HG03175 (cell line): ENCODE results near the gene CCDC88C.
A peak's percentile ranks its signal among the peaks of the same experiment; 100 is the strongest.

Experiments
- ATAC-seq: cut with Tn5 transposase; IDR thresholded peaks from one replicate; pipeline ENCODE4 v1.9.1; 2021; ENCODE audit warnings: mild to moderate bottlenecking, moderate library complexity; ENCODE audit not compliant: unreplicated experiment

CCDC88C gene

GRCh38 chr14:91332171-91332985 is 85.2 kb downstream of the CCDC88C start:
- ATAC-seq: no peak

GRCh38 chr14:91331721-91332120 is 85.9 kb downstream of the CCDC88C start:
- ATAC-seq: no peak

GRCh38 chr14:91330856-91331255 is 86.8 kb downstream of the CCDC88C start:
- no peak for ATAC-seq

GRCh38 chr14:91330096-91330696 is 87.4 kb downstream of the CCDC88C start:
- ATAC-seq: no peak

- no peak for ATAC-seq
Measured at GRCh38 chr14:91329486-91330014, 88.1 kb downstream of the CCDC88C start.

GRCh38 chr14:91328313-91329050 is 89.1 kb downstream of the CCDC88C start:
- ATAC-seq: no peak

DNA sequence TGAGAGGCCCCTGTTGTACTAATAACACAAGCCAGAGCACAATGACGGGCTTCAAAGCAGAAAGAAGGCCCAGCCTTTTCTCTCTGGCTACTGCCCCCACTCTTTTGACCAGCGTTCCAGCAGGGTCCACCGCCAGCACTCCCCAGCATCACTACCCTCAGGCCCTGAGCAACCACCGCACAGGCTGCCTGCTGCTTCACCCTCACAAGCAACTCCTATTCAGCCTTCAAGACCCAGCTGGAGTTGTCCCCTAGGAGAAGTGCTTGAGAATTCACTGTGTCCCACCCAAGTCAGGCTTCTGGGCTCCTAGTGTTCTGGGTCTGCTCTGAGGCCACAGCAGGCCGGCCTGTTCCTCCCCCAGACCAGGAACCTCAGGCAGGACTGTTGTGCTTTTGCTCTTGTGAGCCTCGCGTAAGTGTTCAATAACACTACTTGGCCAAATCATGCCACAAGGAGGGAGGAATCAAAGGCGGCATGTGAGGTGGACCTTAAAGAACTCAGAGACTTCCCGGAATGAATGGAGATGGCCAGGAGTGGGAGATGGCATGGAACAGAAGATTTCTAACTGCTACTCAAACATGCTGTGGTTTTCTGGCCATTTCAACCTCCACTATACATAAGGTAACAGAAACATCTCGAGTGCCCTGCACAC is 89.8 kb downstream of the CCDC88C start:
- no peak for ATAC-seq

GRCh38 chr14:91327250-91327595 is 90.4 kb downstream of the CCDC88C start:
- no peak for ATAC-seq

DNA sequence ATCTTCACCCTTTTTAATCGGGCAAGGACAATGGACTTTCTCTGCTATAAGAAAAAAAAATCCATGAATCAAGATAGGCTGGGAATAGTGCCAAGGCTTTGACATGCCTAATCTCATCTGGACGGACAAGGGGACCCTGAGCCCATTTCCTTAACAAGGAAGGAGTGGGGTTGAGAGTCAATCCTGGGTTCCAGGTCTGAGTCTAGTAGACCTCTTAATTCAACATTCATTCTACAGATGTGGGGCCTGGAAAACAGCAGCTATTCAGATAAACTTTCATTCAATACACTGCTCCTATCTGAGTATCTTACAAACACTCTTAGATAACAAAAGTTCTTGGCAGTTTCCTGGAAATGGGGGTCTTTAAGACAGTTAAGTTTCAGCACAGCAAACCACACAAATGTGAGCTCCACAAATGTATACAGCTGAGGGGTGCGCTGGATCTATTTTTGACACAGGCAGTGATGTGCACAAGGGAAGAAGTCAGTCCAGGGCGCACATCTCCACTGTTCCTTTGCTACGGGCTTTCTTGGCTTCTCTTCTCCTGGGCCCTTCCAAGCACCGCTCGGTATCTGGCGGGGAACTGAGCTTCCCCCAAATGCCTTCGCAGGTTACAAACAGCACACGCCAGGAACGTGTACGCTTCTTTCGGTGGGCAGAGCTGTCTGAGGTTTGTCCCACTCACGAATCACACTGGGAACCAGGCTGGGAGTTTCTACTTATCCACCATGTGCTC is 90.9 kb downstream of the CCDC88C start:
- ATAC-seq: no peak

- no peak for ATAC-seq
Measured at GRCh38 chr14:91324606-91325575, 92.7 kb downstream of the CCDC88C start.

DNA sequence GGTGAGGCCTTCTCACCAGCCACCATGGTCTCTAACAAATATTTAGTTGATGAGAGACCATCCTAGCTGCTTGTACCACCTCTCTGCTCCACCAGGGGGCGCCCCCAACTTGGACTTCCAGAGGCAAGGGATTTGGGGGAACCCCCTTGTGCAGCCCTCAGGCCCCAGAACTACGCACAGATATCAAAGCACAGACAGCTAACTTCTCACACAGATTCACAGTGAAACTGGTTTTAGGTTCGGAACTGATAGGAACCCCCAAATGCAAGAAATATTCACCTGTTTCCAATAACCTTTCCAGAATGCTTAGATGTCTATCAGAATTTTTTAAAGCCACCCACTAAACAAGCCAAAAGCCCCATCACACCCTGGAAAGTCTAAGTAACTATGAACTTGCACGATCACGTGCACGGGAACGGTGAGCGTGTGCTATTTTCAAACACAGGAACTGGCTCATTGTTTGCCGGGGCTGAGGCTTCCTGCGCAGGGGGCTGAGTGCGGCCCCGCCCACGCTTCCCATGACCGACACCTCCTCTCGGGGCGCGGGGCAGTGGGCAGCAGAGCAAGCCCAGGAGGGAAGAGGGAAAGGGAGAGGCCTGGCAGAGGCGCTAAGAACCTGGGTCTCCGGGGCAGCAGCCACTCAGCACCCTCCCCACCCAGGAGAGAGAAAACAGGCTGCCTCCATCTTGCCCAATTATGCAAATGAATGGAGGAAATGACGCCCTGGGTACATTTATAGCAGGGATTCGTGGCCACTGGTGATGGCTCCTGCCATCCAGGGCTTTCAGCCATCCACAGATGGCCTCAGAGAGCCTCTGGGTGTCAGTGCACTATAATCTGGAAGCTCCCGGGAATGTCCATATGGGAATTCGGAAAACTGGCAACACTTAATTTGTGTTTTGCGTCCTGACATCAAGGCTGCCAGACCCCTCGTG is 93.7 kb downstream of the CCDC88C start:
- ATAC-seq: peak; percentile 72

- no peak for ATAC-seq
Measured at GRCh38 chr14:91323031-91323430, 94.6 kb downstream of the CCDC88C start.

DNA sequence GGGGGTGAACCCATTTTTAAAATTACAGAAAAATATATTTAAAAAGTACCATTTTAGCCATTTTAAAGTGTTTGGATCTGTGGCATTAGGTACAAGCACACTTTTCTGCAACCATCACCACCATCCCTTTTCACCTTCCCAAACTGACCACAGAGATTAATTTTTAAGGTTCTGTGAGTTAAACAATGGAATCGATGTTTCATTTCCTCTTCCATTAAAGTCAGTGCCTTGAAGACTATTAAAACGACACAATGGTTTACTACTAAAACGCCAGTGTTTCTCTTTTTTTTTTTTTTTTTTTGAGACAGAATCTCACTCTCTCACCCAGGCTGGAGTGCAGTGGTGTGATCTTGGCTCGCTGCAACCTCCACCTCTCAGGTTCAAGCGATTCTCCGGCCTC is 95.0 kb downstream of the CCDC88C start:
- no peak for ATAC-seq

DNA sequence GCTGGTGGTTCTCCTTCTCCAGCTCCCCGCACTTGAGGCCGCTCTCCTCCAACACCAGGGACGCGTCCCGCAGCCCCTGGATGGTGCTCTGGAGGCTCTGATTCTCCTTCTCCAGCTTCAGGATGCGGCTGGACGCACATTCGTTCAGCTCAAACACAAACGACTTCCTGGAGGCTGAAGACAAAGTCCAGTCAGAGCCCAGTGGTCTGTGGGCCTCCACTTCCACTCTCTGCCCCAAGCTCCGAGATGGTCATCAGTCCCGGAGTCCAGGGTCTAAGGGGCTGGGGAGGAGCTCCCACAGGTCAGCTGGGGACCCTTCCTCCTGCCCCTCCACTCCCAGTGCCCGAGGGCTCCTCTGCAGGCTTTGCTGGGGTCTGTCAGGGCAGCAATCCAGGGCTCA is 96.5 kb downstream of the CCDC88C start:
- no peak for ATAC-seq

GRCh38 chr14:91320266-91320665 is 97.4 kb downstream of the CCDC88C start:
- ATAC-seq: no peak

DNA sequence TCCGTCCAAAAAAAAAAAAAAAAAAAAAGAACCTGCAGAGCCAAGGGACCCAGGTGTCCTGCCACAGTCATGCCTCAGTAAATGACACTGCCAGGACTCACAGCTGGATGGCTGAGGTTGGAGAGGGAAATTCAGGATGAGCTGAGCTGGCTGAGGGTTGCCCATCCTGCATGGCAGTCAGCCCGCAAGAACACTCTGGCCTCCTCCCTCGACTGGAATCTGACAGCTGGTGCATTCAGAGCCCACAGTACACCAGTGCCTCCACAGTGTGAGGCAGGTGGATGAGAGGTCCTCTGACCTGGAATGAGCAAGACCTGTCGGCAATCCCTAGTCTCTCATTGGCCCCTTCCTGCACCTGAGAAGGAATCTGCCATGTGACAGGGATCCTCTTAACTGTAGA is 98.7 kb downstream of the CCDC88C start:
- no peak for ATAC-seq

DNA sequence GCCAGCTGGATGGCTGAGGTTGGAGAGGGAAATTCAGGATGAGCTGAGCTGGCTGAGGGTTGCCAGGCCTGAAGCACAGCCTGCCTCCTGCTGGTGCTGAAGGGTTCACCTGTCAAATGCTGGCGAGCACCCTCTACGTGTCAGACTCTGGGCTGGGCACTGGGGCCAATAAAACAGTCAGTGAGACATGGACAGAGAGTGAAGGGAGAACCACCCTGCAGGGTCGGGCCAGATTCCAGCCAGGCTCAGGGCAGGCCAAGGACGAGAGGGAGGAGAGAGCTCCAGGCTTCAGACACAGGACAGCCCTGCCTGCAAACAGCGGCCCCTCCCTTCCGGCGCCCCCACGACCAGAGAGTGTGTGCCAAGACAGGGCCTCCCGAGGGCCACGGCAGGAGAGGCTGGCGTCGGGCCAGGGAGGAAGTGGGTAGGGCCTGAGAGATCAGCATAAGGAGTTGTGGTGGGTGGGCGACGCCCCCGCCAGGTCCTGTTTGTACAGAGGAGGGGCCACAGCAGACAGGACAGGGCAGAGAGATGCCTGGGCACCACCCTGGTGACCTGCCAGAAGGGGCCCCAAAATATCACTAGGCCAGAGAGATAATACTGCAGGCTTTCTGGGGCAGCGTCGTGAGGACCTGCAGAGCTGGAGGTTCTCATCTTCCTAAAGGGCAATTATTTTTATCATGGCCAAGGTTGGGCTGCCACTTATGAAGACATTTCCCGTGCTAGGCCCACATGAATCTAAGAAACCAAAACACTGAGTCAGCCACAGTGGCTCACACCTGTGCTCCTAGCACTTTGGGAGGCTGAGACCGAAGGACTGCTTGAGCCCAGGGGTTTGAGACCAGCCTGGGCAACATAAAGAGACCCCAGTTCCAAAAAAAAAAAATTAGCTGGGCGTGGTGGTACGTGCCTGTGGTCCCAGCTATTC is 100.0 kb downstream of the CCDC88C start:
- ATAC-seq: no peak
